Measurements from ENCODE around the gene FAM81B.

DNA sequence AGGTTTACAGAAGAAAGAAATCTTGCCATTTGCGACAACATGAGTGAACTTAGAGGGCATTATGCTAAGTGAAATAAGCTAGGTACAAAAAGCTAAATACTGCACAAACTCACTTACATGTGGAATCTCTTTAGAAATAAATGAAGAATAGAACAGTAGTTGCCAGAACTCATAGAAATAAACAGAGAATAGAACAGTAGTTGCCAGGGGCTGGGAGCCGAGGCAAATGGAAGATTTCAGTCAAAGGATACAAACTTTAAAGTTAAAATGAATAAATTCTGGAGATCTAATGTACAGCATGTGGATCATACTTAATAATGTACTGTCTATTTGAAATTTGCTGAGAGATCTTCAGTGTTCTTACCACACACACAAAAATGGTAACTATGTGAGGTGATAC, 63.4 kb downstream of the FAM81B start:
- no peak for TF ChIP-seq CTCF (IDR thresholded peaks at IDR 0.05 in 4 of 5, conservative IDR thresholded peaks at IDR 0.05 in 1 of 5)
- TF ChIP-seq POLR2A (IDR thresholded peaks at IDR 0.05), result no peak

Data from gastrocnemius medialis (tissue), 4 donors.